ENCODE data around the gene CAPN1. TPM values are rescaled to one million over a fixed set of nuclear protein-coding genes. Genes with fewer than 3 reads are reported as not detected.

CAPN1 gene
- total and polyA plus RNA-seq, 9 of the 15 experiments (the other 6 are each of a cell fraction or from before 2014, with no cell fraction given): 3.5 to 199 (median 61.6) TPM

DNA sequence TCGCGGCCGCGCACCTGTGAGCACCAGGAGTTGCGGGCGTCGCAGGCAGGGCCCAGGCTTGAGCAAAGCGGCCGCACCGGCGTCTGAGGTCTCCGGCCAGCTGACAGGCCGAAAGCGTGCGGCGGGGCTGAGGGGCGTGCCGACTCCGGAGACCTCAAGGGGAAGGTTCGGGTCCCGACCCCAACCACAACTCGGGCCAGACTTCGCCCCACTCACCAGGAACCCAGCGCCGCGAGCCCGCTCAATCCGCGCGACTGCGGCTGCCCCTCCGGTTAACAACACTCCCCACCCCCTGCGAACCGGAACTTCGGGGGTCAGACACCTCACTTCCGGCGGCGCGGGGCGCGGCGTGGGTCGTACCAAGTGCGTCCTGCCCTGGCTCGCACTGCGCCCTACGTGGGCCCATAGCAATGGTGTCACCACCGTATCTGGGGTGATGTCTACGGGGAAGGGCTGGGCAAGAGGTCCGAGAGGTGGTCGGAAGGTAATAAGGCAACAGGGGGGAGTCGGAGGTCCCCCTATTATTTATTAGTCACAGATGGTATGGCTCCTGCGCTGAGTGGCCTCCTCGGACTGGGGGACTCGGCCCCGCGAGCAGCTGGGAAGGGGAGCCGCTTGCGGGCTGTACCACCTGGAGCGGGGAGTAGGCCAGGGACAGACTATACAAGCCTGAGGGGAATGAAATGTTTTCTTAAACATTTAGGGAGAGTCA, 47.3 kb upstream of the CAPN1 start, which contains the start of gene SYVN1 (continued):
- TF ChIP-seq ETV1 (tag; conservative IDR thresholded peaks at IDR 0.05; ENCODE audit: low read depth) (peak; percentile 89), CREB1 (IDR thresholded peaks at IDR 0.05) (peak; percentile 76), CREB1 (CRISPR knock-in tag; IDR thresholded peaks at IDR 0.05) (peak; percentile 89), CTBP1 (IDR thresholded peaks at IDR 0.05; ENCODE audit: borderline replicate concordance) (peak; percentile 70), ZNF445 (CRISPR knock-in tag; IDR thresholded peaks at IDR 0.05; ENCODE audit: low read depth) (peak; percentile 34; the same call in 1 of the 2 replicates), PRMT5 (CRISPR knock-in tag; IDR thresholded peaks at IDR 0.05) (0 out of 2 replicates have a peak, but pooled peaks have one; percentile 9), L3MBTL2 (IDR thresholded peaks at IDR 0.05) (peak; percentile 11), ZNF232 (CRISPR knock-in tag; IDR thresholded peaks at IDR 0.05) (0 out of 2 replicates have a peak, but pooled peaks have one; percentile 34), KDM4B (IDR thresholded peaks at IDR 0.05; ENCODE audit: borderline replicate concordance in 2 of 2, low read depth in 1 of 2) (peak in 1 of 2 experiments; percentile 91; a peak in 2 of 4 replicates), SMAD4 (CRISPR knock-in tag; conservative IDR thresholded peaks at IDR 0.05) (peak; percentile 48), KLF16 (IDR thresholded peaks at IDR 0.05) (no peak), HMGN3 (IDR thresholded peaks at IDR 0.05; ENCODE audit: borderline replicate concordance, extremely low read depth, insufficient read length, low read depth, low read length) (peak; percentile 80), DMBX1 (CRISPR knock-in tag; IDR thresholded peaks at IDR 0.05; ENCODE audit: borderline replicate concordance) (0 out of 2 replicates have a peak, but pooled peaks have one; percentile 44), TRIM24 (IDR thresholded peaks at IDR 0.05) (peak in 1 of 2 experiments; percentile 71; a peak in 2 of 4 replicates), SP1 (CRISPR knock-in tag; IDR thresholded peaks at IDR 0.05) (peak; percentile 89)
- TF ChIP-seq, protein P1, sequence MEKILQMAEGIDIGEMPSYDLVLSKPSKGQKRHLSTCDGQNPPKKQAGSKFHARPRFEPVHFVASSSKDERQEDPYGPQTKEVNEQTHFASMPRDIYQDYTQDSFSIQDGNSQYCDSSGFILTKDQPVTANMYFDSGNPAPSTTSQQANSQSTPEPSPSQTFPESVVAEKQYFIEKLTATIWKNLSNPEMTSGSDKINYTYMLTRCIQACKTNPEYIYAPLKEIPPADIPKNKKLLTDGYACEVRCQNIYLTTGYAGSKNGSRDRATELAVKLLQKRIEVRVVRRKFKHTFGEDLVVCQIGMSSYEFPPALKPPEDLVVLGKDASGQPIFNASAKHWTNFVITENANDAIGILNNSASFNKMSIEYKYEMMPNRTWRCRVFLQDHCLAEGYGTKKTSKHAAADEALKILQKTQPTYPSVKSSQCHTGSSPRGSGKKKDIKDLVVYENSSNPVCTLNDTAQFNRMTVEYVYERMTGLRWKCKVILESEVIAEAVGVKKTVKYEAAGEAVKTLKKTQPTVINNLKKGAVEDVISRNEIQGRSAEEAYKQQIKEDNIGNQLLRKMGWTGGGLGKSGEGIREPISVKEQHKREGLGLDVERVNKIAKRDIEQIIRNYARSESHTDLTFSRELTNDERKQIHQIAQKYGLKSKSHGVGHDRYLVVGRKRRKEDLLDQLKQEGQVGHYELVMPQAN (IDR thresholded peaks at IDR 0.05; ENCODE audit: borderline replicate concordance): peak; percentile 89; the same call in 1 of the 2 replicates
- TF ChIP-seq, protein P2, sequence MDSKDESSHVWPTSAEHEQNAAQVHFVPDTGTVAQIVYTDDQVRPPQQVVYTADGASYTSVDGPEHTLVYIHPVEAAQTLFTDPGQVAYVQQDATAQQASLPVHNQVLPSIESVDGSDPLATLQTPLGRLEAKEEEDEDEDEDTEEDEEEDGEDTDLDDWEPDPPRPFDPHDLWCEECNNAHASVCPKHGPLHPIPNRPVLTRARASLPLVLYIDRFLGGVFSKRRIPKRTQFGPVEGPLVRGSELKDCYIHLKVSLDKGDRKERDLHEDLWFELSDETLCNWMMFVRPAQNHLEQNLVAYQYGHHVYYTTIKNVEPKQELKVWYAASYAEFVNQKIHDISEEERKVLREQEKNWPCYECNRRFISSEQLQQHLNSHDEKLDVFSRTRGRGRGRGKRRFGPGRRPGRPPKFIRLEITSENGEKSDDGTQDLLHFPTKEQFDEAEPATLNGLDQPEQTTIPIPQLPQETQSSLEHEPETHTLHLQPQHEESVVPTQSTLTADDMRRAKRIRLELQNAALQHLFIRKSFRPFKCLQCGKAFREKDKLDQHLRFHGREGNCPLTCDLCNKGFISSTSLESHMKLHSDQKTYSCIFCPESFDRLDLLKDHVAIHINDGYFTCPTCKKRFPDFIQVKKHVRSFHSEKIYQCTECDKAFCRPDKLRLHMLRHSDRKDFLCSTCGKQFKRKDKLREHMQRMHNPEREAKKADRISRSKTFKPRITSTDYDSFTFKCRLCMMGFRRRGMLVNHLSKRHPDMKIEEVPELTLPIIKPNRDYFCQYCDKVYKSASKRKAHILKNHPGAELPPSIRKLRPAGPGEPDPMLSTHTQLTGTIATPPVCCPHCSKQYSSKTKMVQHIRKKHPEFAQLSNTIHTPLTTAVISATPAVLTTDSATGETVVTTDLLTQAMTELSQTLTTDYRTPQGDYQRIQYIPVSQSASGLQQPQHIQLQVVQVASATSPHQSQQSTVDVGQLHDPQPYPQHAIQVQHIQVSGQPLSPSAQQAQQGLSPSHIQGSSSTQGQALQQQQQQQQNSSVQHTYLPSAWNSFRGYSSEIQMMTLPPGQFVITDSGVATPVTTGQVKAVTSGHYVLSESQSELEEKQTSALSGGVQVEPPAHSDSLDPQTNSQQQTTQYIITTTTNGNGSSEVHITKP (IDR thresholded peaks at IDR 0.05; ENCODE audit: partially characterized antibody): peak; percentile 100
- TF ChIP-seq, protein P3, sequence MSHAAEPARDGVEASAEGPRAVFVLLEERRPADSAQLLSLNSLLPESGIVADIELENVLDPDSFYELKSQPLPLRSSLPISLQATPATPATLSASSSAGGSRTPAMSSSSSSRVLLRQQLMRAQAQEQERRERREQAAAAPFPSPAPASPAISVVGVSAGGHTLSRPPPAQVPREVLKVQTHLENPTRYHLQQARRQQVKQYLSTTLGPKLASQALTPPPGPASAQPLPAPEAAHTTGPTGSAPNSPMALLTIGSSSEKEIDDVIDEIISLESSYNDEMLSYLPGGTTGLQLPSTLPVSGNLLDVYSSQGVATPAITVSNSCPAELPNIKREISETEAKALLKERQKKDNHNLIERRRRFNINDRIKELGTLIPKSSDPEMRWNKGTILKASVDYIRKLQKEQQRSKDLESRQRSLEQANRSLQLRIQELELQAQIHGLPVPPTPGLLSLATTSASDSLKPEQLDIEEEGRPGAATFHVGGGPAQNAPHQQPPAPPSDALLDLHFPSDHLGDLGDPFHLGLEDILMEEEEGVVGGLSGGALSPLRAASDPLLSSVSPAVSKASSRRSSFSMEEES (CRISPR knock-in tag; IDR thresholded peaks at IDR 0.05): no peak
- TF ChIP-seq, protein P4, sequence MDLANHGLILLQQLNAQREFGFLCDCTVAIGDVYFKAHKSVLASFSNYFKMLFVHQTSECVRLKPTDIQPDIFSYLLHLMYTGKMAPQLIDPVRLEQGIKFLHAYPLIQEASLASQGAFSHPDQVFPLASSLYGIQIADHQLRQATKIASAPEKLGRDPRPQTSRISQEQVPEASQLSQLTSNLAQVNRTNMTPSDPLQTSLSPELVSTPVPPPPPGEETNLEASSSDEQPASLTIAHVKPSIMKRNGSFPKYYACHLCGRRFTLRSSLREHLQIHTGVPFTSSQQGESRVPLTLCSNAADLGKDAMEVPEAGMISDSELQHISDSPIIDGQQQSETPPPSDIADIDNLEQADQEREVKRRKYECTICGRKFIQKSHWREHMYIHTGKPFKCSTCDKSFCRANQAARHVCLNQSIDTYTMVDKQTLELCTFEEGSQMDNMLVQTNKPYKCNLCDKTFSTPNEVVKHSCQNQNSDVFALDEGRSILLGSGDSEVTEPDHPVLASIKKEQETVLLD (IDR thresholded peaks at IDR 0.05): peak; percentile 79

All from K562 (cell line).